AG04450 (cell line): Measurements from ENCODE around the gene MID1IP1. TPM values are rescaled to one million over a fixed set of nuclear protein-coding genes. Genes with fewer than 3 reads are reported as not detected.

Experiments
- CTCF ChIA-PET: fragments of 300-600, 350-600 bp; formaldehyde crosslinking; extraction: SDS; loops from one replicate; lab custom pipeline; 2022; ENCODE audit warnings: antibody characterized with exemption, inconsistent platforms; lab: Charles Lee
- POLR2A ChIA-PET: fragments of 350-600 bp; formaldehyde crosslinking; extraction: SDS; loops from one replicate; lab custom pipeline; 2021; ENCODE audit warnings: antibody characterized with exemption, inconsistent platforms; lab: Yijun Ruan, JAX
- DNase-seq: peaks from one replicate; pipeline ENCODE4 v3.0.0-alpha.2; 2011; ENCODE audit warnings: low read depth, low spot score
- H3K27ac ChIP-seq: one replicate; pipeline ENCODE4 v1.5.1; 2012; ENCODE audit warnings: low read depth, low read length, control low read depth
- H3K27me3 ChIP-seq: one replicate; pipeline ENCODE4 v1.6.0; 2012; ENCODE audit warnings: low read length; ENCODE audit not compliant: control insufficient read depth, insufficient read depth
- H3K4me3 ChIP-seq: 2 replicates; pipeline ENCODE4 v1.5.1; 2011; ENCODE audit warnings: mild to moderate bottlenecking, low read depth, low read length, control low read depth
- H3K9me3 ChIP-seq: 2 replicates; pipeline ENCODE4 v1.5.1; 2012; ENCODE audit warnings: low read length; ENCODE audit not compliant: control insufficient read depth, insufficient read depth
- polyA plus RNA-seq: library from polyadenylated mRNA; depleted of rRNA; stranded (reverse); fragments of >200 nt; gene quantifications from 2 replicates; pipeline ENCODE4 v1.2.3, GENCODE V29; 2011
- TF ChIP-seq, protein P1 (sequence below): IDR thresholded peaks from 2 replicates; pipeline ENCODE4 v1.5.1; 2011; ENCODE audit warnings: low read depth, low read length, control low read depth, inconsistent platforms

Gene MID1IP1
- polyA plus RNA-seq, 1 experiment, result 31.3 TPM

DNA sequence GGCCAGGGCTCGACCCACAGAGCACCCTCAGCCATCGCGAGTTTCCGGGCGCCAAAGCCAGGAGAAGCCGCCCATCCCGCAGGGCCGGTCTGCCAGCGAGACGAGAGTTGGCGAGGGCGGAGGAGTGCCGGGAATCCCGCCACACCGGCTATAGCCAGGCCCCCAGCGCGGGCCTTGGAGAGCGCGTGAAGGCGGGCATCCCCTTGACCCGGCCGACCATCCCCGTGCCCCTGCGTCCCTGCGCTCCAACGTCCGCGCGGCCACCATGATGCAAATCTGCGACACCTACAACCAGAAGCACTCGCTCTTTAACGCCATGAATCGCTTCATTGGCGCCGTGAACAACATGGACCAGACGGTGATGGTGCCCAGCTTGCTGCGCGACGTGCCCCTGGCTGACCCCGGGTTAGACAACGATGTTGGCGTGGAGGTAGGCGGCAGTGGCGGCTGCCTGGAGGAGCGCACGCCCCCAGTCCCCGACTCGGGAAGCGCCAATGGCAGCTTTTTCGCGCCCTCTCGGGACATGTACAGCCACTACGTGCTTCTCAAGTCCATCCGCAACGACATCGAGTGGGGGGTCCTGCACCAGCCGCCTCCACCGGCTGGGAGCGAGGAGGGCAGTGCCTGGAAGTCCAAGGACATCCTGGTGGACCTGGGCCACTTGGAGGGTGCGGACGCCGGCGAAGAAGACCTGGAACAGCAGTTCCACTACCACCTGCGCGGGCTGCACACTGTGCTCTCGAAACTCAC, 3.6 kb downstream of the MID1IP1 start:
- Histone ChIP-seq H3K9me3 (no peaks in the 10 kb centered on the region), H3K27me3 (no peaks in the 10 kb centered on the region), H3K27ac (peak overlapping the region; percentile 83), H3K4me3 (peak overlapping the region; percentile 75)
- POLR2A ChIA-PET, result interaction anchor here (0.6 to 1.0 kb wide), 2 partner anchors 89 to 196 kb away, joined by 4 to 8 read pairs; no protein-coding TSS in a partner anchor
- CTCF ChIA-PET, result interaction anchor here (0.6 to 0.7 kb wide), 2 partner anchors 196 to 344 kb away, joined by 3 to 10 read pairs; no protein-coding TSS in a partner anchor
- DNase-seq, result no peak
- TF ChIP-seq, protein P1, sequence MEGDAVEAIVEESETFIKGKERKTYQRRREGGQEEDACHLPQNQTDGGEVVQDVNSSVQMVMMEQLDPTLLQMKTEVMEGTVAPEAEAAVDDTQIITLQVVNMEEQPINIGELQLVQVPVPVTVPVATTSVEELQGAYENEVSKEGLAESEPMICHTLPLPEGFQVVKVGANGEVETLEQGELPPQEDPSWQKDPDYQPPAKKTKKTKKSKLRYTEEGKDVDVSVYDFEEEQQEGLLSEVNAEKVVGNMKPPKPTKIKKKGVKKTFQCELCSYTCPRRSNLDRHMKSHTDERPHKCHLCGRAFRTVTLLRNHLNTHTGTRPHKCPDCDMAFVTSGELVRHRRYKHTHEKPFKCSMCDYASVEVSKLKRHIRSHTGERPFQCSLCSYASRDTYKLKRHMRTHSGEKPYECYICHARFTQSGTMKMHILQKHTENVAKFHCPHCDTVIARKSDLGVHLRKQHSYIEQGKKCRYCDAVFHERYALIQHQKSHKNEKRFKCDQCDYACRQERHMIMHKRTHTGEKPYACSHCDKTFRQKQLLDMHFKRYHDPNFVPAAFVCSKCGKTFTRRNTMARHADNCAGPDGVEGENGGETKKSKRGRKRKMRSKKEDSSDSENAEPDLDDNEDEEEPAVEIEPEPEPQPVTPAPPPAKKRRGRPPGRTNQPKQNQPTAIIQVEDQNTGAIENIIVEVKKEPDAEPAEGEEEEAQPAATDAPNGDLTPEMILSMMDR, result no peak

DNA sequence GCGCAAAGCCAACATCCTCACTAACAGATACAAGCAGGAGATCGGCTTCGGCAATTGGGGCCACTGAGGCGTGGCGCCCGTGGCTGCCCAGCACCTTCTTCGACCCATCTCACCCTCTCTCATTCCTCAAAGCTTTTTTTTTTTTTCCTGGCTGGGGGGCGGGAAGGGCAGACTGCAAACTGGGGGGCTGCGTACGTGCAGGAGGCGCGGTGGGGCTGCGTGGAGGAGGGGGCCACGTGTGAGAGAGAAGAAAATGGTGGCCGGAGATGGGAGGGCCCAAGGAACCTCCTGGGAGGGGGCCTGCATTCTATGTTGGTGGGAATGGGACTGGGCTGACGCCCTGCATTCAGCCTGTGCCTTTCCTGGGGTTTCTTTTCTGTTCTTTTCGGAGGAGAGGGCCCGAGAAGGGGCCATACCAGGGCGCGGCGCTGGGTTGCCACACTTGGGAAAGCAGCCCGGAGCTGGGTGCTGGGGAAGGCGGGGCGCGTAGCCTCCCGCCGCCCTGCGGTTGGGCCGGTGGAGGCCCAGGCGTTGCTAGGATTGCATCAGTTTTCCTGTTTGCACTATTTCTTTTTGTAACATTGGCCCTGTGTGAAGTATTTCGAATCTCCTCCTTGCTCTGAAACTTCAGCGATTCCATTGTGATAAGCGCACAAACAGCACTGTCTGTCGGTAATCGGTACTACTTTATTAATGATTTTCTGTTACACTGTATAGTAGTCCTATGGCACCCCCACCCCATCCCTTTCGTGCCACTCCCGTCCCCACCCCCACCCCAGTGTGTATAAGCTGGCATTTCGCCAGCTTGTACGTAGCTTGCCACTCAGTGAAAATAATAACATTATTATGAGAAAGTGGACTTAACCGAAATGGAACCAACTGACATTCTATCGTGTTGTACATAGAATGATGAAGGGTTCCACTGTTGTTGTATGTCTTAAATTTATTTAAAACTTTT, 4.5 kb downstream of the MID1IP1 start:
- POLR2A ChIA-PET, result interaction anchor here (0.6 to 0.8 kb wide), 2 partner anchors 88 to 204 kb away, joined by 4 to 8 read pairs; no protein-coding TSS in a partner anchor
- CTCF ChIA-PET, result interaction anchor here (0.6 to 0.7 kb wide), 2 partner anchors 195 to 343 kb away, joined by 3 to 10 read pairs; no protein-coding TSS in a partner anchor
- peak; percentile 43 for DNase-seq
- H3K9me3 ChIP-seq, result no peaks in the 10 kb centered on the region
- H3K4me3 ChIP-seq, result peak overlapping the region; percentile 75
- TF ChIP-seq, protein P1, result no peak
- peak overlapping the region; percentile 83 for H3K27ac ChIP-seq
- H3K27me3 ChIP-seq, result no peaks in the 10 kb centered on the region

DNA sequence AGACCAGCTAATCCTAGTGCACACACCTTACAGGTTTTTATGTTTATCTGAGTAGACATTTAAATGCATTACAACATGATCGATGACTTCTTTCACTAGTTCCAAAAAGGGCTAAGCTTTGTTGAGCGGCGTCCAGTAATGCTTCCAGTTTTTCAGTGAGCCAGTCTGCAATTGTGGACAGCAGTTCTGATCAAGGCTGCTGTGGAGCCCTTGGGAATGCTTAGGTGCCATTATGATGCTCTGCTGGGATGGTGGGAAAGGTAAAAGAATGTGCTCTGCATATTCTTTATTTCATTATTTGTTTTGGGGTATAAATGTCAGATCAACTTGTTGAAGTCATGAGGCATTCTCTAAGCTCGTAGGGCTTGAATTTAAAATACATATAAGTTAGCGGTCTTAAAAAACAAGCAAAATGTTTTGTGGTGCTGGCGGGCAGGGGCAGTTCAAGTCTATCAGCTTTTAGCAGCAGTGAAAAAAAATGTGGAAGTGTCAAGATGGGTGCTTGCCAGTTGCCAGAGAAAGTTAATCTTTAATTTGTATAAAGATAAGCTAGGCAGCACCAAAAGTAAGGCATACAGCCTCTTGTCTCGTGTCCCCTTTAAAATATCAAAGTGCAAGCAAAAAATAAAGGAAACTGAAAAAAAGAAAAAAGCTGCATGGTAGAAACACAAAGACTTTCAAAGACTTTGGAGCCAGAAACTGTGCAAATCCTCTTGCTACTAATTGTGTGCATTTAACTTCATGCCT, 5.8 kb downstream of the MID1IP1 start:
- Histone ChIP-seq H3K27ac (no peak overlapping the region), H3K27me3 (no peaks in the 10 kb centered on the region), H3K4me3 (peak overlapping the region; percentile 75), H3K9me3 (no peaks in the 10 kb centered on the region)
- POLR2A ChIA-PET, result no interaction called here
- TF ChIP-seq, protein P1, result no peak
- no peak for DNase-seq
- CTCF ChIA-PET, result interaction anchor here (1.4 kb wide), 1 partner anchor 9 kb away, joined by 5 read pairs; no protein-coding TSS in a partner anchor

DNA sequence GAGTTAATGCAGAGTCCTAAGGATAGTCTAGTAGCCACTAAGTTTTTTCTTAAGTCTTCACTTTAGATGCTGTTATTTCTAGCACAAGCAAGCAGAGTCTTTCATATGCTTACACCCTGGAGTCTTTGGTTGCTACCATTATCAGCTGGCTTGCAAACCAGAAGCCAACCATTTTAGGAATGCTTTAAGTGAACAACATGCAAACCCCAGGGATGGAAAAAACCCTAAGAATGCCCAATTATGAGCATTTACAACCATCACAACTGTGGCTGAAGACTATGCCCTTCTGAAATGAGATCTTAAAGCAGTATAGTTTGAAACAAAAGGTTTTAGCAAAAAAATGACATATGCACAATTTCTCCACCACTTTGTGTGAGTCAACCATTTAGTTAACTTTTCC, 6.6 kb downstream of the MID1IP1 start:
- ChIA-PET POLR2A (no interaction called here), CTCF (interaction anchor here (1.4 kb wide), 1 partner anchor 9 kb away, joined by 5 read pairs; no protein-coding TSS in a partner anchor)
- no peak for DNase-seq
- Histone ChIP-seq H3K27me3 (no peaks in the 10 kb centered on the region), H3K27ac (no peak overlapping the region), H3K9me3 (no peaks in the 10 kb centered on the region), H3K4me3 (no peak overlapping the region)
- TF ChIP-seq, protein P1, result no peak
